SK-N-SH (cell line): ENCODE measurements around the gene KCNQ2. TPM values are rescaled to one million over a fixed set of nuclear protein-coding genes. Genes with fewer than 3 reads are reported as not detected.

Source experiments
- CTCF ChIA-PET: fragments of 300-600, 350-600 bp; formaldehyde crosslinking; extraction: SDS; loops from one replicate; lab custom pipeline; 2021; lab: Yijun Ruan, JAX
- POLR2A ChIA-PET: fragments of 350-600 bp; sonication (Branson Sonifier 250); formaldehyde crosslinking; extraction: SDS; loops from one replicate; lab custom pipeline; 2020; ENCODE audit warnings: antibody characterized with exemption, inconsistent platforms; lab: Yijun Ruan, JAX
- DNase-seq: peaks from one replicate; pipeline ENCODE4 v3.0.0; 2012
- H2AFZ ChIP-seq: fragments of 200-600 bp; sonication (generic); 2 replicates; pipeline ENCODE4 v1.8.1; 2016; ENCODE audit warnings: antibody characterized with exemption, mild to moderate bottlenecking, low read depth
- H3F3A ChIP-seq: fragments of 200-600 bp; sonication (generic); replicated peaks from 2 replicates; pipeline ENCODE3; 2016; ENCODE audit warnings: antibody characterized with exemption, mild to moderate bottlenecking; ENCODE audit not compliant: insufficient read depth
- H3K27ac ChIP-seq, 2 experiments: fragments of 200-500 bp in 1 of 2; fragments of 200-600 bp in 1 of 2; sonication (Bioruptor generic) in 1 of 2; sonication (generic), shearing (Covaris generic) in 1 of 2; 2 replicates each; pipeline versions ENCODE4 v1.5.1 to v1.6.1; 2014 to 2016; ENCODE audit warnings: low read depth in 2 of 2, inconsistent platforms in 1 of 2, low read length in 1 of 2, mild to moderate bottlenecking in 1 of 2, mixed read lengths in 1 of 2
- H3K27me3 ChIP-seq: fragments of 200-600 bp; sonication (generic), shearing (Covaris generic); 2 replicates; pipeline ENCODE4 v1.6.1; 2016; ENCODE audit warnings: mixed run types; ENCODE audit not compliant: insufficient read depth
- H3K36me3 ChIP-seq, 2 experiments: fragments of 200-500 bp in 1 of 2; fragments of 200-600 bp in 1 of 2; sonication (Bioruptor generic) in 1 of 2; sonication (generic) in 1 of 2; replicated peaks in 1 of 2; 2 replicates each; pipeline versions ENCODE3 to v1.5.1; 2014 to 2016; ENCODE audit warnings: low read length in 1 of 2, mild to moderate bottlenecking in 1 of 2; ENCODE audit not compliant: insufficient read depth in 2 of 2, control insufficient read depth in 1 of 2
- H3K4me1 ChIP-seq, 2 experiments: fragments of 200-500 bp in 1 of 2; fragments of 200-600 bp in 1 of 2; sonication (Bioruptor generic) in 1 of 2; sonication (generic), shearing (Covaris generic) in 1 of 2; 2 replicates each; pipeline versions ENCODE4 v1.5.1 to v1.6.1; 2014 to 2016; ENCODE audit warnings: low read depth in 1 of 2, low read length in 1 of 2, mixed run types in 1 of 2; ENCODE audit not compliant: insufficient read depth in 2 of 2, control insufficient read depth in 1 of 2
- H3K4me2 ChIP-seq: fragments of 200-600 bp; sonication (generic), shearing (Covaris generic); 2 replicates; pipeline ENCODE4 v1.6.1; 2017; ENCODE audit warnings: mixed run types
- H3K4me3 ChIP-seq, 2 experiments: fragments of 200-500 bp in 1 of 2; fragments of 200-600 bp in 1 of 2; sonication (Bioruptor generic) in 1 of 2; sonication (generic), shearing (Covaris generic) in 1 of 2; 2 replicates each; pipeline versions ENCODE4 v1.5.1 to v1.8.1; 2014 to 2016; ENCODE audit warnings: low read depth in 2 of 2, inconsistent platforms in 1 of 2, low read length in 1 of 2, mild to moderate bottlenecking in 1 of 2, mixed read lengths in 1 of 2, moderate library complexity in 1 of 2
- H3K79me2 ChIP-seq: fragments of 200-600 bp; sonication (generic); 2 replicates; pipeline ENCODE4 v1.8.1; 2017; ENCODE audit warnings: mild to moderate bottlenecking; ENCODE audit not compliant: insufficient read depth
- H3K9ac ChIP-seq: fragments of 200-600 bp; sonication (generic); 2 replicates; pipeline ENCODE4 v1.6.1; 2017; ENCODE audit warnings: mixed run types
- H3K9me2 ChIP-seq: fragments of 200-600 bp; sonication (generic); 2 replicates; pipeline ENCODE4 v1.6.1; 2017; ENCODE audit warnings: mixed run types
- H3K9me3 ChIP-seq: fragments of 200-600 bp; sonication (generic); 2 replicates; pipeline ENCODE4 v1.6.1; 2017; ENCODE audit warnings: mixed run types, mild to moderate bottlenecking, moderate library complexity
- H4K20me1 ChIP-seq: fragments of 200-600 bp; sonication (generic); 2 replicates; pipeline ENCODE4 v1.6.1; 2017; ENCODE audit warnings: mild to moderate bottlenecking, mixed run types; ENCODE audit not compliant: insufficient read depth
- CHD2 ChIP-seq: fragments of 150-350 bp; IDR thresholded peaks from 2 replicates; pipeline ENCODE4 v1.6.1; 2018; ENCODE audit warnings: low read length; ENCODE audit not compliant: partially characterized antibody
- EZH2phosphoT487 ChIP-seq: fragments of 200-600 bp; sonication (generic); IDR thresholded peaks from 2 replicates; pipeline ENCODE4 v1.6.1; 2017; ENCODE audit warnings: low read depth, mixed run types, mild to moderate bottlenecking, antibody characterized with exemption, moderate library complexity, borderline replicate concordance
- FOXM1 ChIP-seq: IDR thresholded peaks from 2 replicates; pipeline ENCODE4 v1.4.0; 2012; ENCODE audit warnings: low read depth, mild to moderate bottlenecking
- GATA2 ChIP-seq: sonication (generic); formaldehyde crosslinking; IDR thresholded peaks from 2 replicates; pipeline ENCODE4 v1.5.0; 2020; ENCODE audit warnings: mild to moderate bottlenecking, missing genetic modification reagents
- MXI1 ChIP-seq: IDR thresholded peaks from 2 replicates; pipeline ENCODE4 v1.6.1; 2012; ENCODE audit warnings: mild to moderate bottlenecking, low read depth, low read length, improper control_type of control experiment
- NRF1 ChIP-seq: IDR thresholded peaks from 2 replicates; pipeline ENCODE4 v1.6.1; 2012; ENCODE audit warnings: low read depth, mild to moderate bottlenecking, low read length
- RXRA ChIP-seq: IDR thresholded peaks from 2 replicates; pipeline ENCODE4 v1.4.0; 2012; ENCODE audit warnings: low read depth, mild to moderate bottlenecking, borderline replicate concordance
- SMC3 ChIP-seq: IDR thresholded peaks from 2 replicates; pipeline ENCODE4 v1.6.1; 2012; ENCODE audit warnings: low read depth, low read length, improper control_type of control experiment
- TEAD4 ChIP-seq: IDR thresholded peaks from 2 replicates; pipeline ENCODE4 v1.4.0; 2012; ENCODE audit warnings: mild to moderate bottlenecking, borderline replicate concordance; ENCODE audit not compliant: insufficient read depth
- YY1 ChIP-seq: IDR thresholded peaks from 2 replicates; pipeline ENCODE4 v1.4.0; 2012; ENCODE audit warnings: low read depth, mild to moderate bottlenecking
- WGBS: methylation state at CpG from one replicate; pipeline ENCODE4 v1.1.6; 2017; ENCODE audit warnings: low lambda C conversion rate; 5-methylcytosine and 5-hydroxymethylcytosine counted together
- polyA plus RNA-seq, 3 experiments: library from polyadenylated mRNA; depleted of rRNA; stranded (reverse); fragments of >200 nt; gene quantifications; 2 replicates each; pipeline ENCODE4 v1.2.3, GENCODE V29; 2012
- TF ChIP-seq, protein P1 (sequence below): IDR thresholded peaks from 2 replicates; pipeline ENCODE4 v1.4.0; 2012; ENCODE audit warnings: low read depth, borderline replicate concordance
- TF ChIP-seq, protein P2 (sequence below): fragments of 200-600 bp; sonication (generic); IDR thresholded peaks from 2 replicates; pipeline ENCODE4 v1.6.1; 2017; ENCODE audit warnings: antibody characterized with exemption, mild to moderate bottlenecking, moderate library complexity
- TF ChIP-seq, protein P3 (sequence below): IDR thresholded peaks from 2 replicates; pipeline ENCODE4 v1.4.0; 2012; ENCODE audit warnings: low read depth, borderline replicate concordance

The KCNQ2 gene
- polyA plus RNA-seq, 1 of the 3 experiments (the other 2 are of a cell fraction), result 3.9 TPM

DNA sequence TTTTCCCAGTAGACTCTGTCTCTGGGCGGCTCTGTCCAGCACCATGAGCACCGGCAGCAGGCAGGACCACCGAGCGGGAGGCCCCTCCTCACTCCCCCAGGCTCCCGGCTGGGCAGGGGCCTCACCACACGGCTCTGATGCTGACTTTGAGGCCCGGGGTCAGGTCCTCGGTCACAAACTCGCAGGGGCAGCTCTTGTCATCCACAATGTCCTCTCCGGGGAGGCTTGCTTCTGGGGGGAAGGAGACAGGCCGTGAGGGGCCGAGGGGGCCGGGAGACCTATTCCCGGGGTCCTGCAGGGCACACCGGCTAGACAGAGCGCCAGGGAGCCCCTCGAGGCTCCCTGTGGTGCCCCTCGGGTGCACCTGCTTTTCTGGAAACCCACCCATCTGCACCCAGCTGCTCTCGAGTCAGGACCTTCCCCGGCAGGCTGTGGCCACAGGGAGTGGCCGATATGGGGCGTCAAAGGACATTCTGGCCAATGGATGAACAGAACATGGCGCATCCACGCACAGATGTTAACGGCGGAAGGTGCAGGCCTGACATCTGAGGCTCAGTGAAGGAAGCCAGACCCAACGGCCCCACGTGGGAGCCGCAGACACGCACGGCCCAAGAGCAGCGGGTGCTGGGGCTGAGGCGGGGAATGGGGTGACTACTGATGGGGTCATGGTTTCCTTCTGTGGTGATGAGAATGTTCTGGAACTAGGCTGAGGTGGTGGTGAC lies 58.3 kb downstream of the KCNQ2 start (continued):
- no peak for TF ChIP-seq GATA2 (CRISPR knock-in tag)

DNA sequence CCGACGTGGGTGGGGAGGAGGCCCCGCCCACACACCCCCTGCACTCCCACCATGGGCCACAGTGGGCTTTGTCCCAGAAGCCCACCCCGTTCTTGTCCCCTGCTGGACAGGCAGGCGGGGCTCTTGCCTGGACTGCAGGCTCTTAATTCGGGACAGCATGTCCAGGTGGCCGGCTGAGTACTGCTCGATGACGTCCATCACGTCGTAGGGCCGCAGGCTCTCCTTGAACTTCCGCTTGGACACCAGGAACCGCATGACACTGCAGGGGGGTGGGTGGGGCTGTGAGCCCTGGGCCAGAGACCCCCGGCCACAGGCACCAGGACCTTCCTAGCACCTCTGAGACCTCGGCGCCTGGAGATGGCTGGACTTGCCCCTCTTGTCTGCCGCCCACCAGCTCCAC lies 59.1 kb downstream of the KCNQ2 start:
- TF ChIP-seq YY1, result no peak
- TF ChIP-seq, protein P1, sequence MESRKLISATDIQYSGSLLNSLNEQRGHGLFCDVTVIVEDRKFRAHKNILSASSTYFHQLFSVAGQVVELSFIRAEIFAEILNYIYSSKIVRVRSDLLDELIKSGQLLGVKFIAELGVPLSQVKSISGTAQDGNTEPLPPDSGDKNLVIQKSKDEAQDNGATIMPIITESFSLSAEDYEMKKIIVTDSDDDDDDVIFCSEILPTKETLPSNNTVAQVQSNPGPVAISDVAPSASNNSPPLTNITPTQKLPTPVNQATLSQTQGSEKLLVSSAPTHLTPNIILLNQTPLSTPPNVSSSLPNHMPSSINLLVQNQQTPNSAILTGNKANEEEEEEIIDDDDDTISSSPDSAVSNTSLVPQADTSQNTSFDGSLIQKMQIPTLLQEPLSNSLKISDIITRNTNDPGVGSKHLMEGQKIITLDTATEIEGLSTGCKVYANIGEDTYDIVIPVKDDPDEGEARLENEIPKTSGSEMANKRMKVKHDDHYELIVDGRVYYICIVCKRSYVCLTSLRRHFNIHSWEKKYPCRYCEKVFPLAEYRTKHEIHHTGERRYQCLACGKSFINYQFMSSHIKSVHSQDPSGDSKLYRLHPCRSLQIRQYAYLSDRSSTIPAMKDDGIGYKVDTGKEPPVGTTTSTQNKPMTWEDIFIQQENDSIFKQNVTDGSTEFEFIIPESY, result no peak
- TF ChIP-seq, protein P2, sequence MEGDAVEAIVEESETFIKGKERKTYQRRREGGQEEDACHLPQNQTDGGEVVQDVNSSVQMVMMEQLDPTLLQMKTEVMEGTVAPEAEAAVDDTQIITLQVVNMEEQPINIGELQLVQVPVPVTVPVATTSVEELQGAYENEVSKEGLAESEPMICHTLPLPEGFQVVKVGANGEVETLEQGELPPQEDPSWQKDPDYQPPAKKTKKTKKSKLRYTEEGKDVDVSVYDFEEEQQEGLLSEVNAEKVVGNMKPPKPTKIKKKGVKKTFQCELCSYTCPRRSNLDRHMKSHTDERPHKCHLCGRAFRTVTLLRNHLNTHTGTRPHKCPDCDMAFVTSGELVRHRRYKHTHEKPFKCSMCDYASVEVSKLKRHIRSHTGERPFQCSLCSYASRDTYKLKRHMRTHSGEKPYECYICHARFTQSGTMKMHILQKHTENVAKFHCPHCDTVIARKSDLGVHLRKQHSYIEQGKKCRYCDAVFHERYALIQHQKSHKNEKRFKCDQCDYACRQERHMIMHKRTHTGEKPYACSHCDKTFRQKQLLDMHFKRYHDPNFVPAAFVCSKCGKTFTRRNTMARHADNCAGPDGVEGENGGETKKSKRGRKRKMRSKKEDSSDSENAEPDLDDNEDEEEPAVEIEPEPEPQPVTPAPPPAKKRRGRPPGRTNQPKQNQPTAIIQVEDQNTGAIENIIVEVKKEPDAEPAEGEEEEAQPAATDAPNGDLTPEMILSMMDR, result no peak
- TF ChIP-seq CHD2, result no peak
- TF ChIP-seq FOXM1, result no peak
- no peak for TF ChIP-seq MXI1
- no peak for TF ChIP-seq NRF1
- TF ChIP-seq, protein P3, sequence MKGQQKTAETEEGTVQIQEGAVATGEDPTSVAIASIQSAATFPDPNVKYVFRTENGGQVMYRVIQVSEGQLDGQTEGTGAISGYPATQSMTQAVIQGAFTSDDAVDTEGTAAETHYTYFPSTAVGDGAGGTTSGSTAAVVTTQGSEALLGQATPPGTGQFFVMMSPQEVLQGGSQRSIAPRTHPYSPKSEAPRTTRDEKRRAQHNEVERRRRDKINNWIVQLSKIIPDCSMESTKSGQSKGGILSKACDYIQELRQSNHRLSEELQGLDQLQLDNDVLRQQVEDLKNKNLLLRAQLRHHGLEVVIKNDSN, result no peak
- TF ChIP-seq SMC3, result no peak
- TF ChIP-seq EZH2phosphoT487, result no peak
- no peak for TF ChIP-seq RXRA
- no peak for TF ChIP-seq TEAD4
- H3K4me3 ChIP-seq, result no peak overlapping the region
- H2AFZ ChIP-seq, result no peak overlapping the region
- CTCF ChIA-PET, result no interaction called here
- no peaks in the 10 kb centered on the region for H3K27me3 ChIP-seq
- no peak overlapping the region for H3K27ac ChIP-seq
- H3K36me3 ChIP-seq, result no peaks in the 10 kb centered on the region
- no peaks in the 10 kb centered on the region for H3K9me3 ChIP-seq
- no peak overlapping the region for H3K9ac ChIP-seq
- no peaks in the 10 kb centered on the region for H3K79me2 ChIP-seq
- H3F3A ChIP-seq, result no peaks in the 10 kb centered on the region
- POLR2A ChIA-PET, result no interaction called here
- WGBS, result 83% methylated on average over 9 of the region's 18 CpGs
- no peaks in the 10 kb centered on the region for H4K20me1 ChIP-seq
- no peak overlapping the region for H3K4me2 ChIP-seq
- no peaks in the 10 kb centered on the region for H3K9me2 ChIP-seq
- peaks cover 0 to 35% of the 10 kb centered on the region in 2 experiments; a peak in 1 of 4 replicates for H3K4me1 ChIP-seq
- no peak for DNase-seq
